Mammary epithelial cell (primary cell): ENCODE results near the gene MCUB.

ENCODE experiments used
- EZH2 ChIP-seq: IDR thresholded peaks from 2 replicates; pipeline ENCODE4 v1.6.1; 2012; ENCODE audit warnings: low read length, inconsistent platforms, borderline replicate concordance
- TF ChIP-seq, protein P1 (sequence below), 2 donors: IDR thresholded peaks in 1 of 2; conservative IDR thresholded peaks in 1 of 2; 2 replicates each; pipeline ENCODE4 v1.5.1; 2011 to 2012; ENCODE audit warnings: inconsistent platforms in 2 of 2, low read length in 2 of 2, mild to moderate bottlenecking in 2 of 2, control low read depth in 1 of 2, low read depth in 1 of 2; ENCODE audit not compliant: insufficient read depth in 1 of 2; ENCODE audit errors: extremely low read depth in 1 of 2

DNA sequence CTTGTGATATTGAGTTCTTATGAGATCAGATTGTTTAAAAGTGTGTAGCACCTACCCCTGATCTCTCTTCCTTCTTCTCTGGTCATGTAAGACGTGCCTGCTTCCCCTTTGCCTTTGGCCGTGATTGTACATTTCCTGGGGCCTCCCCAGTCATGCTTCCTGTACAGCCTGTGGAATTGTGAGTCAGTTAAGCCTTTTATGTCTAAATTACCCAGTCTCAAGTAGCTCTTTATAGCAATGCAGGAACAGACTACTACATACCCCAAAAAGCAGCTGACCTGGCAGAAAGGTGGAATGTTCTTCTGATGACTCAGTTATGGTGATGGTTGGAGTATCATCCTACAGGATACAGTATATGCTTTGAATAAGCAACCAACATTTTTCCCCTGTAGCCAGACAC is 11.4 kb upstream of the MCUB start:
- TF ChIP-seq, protein P1, sequence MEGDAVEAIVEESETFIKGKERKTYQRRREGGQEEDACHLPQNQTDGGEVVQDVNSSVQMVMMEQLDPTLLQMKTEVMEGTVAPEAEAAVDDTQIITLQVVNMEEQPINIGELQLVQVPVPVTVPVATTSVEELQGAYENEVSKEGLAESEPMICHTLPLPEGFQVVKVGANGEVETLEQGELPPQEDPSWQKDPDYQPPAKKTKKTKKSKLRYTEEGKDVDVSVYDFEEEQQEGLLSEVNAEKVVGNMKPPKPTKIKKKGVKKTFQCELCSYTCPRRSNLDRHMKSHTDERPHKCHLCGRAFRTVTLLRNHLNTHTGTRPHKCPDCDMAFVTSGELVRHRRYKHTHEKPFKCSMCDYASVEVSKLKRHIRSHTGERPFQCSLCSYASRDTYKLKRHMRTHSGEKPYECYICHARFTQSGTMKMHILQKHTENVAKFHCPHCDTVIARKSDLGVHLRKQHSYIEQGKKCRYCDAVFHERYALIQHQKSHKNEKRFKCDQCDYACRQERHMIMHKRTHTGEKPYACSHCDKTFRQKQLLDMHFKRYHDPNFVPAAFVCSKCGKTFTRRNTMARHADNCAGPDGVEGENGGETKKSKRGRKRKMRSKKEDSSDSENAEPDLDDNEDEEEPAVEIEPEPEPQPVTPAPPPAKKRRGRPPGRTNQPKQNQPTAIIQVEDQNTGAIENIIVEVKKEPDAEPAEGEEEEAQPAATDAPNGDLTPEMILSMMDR (conservative IDR thresholded peaks at IDR 0.05 in 1 of 2, IDR thresholded peaks at IDR 0.05 in 1 of 2; ENCODE audit: extremely low read depth in 1 of 2, insufficient read depth in 1 of 2, low read depth in 1 of 2, low read length in 2 of 2), result no peak
- TF ChIP-seq EZH2, result no peak
